HG03066 (cell line): Measurements from ENCODE around the gene INPP4A.

Experiments
- ATAC-seq: cut with Tn5 transposase; IDR thresholded peaks from one replicate; pipeline ENCODE4 v1.9.1; 2021; ENCODE audit warnings: low read depth; ENCODE audit not compliant: unreplicated experiment

Gene INPP4A

DNA sequence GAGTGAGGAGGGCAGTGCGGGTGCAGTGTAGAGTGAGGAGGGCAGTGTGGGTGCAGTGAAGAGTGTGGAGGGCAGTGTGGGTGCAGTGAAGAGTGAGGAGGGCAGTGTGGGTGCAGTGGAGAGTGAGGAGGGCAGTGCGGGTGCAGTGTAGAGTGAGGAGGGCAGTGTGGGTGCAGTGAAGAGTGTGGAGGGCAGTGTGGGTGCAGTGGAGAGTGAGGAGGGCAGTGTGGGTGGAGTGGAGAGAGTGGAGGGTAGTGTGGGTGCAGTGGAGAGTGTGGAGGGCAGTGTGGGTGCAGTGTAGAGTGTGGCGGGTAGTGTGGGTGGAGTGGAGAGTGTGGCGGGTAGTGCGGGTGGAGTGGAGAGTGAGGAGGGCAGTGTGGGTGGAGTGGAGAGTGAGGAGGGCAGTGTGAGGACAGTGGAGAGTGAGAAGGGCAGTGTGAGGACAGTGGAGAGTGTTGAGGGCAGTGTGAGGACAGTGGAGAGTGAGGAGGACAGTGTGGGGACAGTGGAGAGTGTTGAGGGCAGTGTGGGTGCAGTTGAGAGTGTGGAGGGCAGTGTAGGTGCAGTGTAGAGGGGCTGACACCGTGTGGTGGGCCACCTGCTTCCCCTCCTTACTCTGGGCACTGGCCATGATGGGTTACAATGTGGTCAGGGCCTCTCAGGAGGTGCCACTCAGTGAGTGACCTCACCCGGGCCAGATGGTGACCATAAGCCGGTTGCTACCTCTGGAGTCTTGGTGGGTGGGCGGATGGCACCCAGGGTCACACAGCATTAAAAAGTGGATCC, 28.5 kb downstream of the INPP4A start:
- no peak for ATAC-seq

DNA sequence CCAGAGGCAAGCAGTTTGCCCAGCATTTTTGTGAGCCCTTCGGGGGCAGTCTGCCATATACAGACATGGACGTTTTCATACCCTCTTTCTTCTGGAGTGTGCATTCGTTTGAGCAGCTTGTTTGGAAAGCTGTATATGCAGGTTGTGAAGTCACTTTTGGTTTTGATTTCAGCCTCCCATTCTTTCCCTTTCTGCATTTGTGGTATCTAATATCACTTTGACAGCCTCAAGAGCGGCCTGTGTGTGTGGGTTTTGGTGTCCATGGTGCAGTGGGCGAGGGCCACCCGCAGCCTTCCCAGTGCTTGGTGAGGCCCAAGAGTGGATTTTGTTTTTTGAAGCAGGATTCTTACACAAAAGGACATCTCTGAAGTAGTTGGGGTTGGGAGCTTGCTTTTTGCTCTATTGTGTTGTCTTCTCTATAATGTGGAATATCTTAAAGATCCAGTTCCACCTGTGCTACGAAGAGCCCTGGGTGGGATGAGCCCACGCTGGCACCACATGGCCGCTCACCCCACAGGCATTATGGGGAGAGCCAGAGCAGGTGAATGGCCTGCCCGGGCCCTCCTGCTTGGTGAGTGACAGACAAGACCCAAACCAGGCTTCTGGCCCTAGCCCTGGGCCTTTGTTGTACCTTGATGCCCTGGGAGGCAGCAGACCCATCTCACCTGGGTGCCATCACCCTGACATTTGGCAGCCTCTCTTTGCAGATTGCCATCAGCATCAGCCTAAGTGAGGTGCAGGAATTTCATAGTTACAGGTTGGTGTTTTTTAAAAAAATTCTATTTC, 29.5 kb downstream of the INPP4A start:
- ATAC-seq = no peak

DNA sequence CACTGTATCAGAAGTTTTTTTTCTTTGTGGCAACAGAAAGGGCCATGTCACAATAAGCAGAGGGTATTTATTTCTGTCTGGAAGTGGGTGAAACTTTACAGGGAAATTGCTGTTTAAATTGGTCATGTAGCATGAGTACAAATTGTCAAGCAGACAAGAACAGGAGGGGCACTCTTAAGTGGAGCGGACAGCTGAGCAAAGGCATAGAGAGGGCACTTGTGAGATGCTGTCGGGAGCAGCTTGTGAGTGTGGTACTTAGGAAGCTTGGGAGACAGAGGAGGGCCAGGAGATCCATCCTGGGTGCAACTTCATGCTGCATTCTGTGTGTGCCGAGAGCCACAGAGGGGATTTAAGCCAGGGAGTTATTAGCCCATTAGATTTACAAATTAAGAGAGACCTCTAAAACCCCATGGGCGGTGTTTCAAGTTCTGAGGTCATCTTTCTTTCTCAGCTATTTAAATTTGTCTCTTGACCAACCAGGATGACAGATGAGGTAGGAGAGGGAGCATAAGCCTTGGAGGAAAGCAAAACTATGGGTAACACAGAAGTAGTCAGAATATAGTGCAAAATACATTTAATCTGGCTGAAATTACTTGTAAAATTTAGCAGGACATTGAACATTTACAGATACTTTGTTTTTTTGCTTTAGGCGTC, 30.4 kb downstream of the INPP4A start:
- no peak for ATAC-seq

DNA sequence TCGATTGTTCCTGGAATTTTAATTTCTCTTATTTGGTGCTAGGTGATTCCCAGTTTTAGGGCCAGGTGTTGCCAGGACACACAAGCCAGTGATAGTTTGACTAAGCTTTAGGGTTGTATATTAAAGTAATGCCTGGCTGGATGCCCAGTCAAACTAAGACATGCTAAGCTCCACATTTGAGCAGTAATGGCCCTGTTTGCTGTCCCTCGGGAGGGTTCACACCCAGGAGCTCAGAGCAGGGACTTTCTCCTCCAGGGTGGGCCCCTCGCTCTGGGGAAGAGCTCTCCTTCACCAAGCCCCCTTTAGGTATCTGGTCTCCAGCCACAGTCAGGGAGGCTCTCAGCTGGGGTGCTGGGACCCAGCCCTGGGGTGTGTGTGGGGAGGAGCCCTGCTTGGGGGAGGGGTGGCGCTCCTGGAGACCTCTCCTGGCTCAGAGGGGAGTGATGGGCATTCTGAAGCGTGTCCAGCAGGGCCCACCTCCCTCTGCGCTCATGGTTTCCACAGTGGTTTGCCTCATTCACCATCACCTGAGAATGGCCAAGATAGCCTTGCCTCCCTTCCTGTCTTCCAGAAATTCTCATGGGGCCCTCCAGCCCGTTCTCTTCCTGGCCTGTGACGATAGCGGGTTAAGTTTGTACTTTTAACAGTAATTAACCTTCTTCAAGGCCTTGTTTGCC, 31.7 kb downstream of the INPP4A start:
- no peak for ATAC-seq

DNA sequence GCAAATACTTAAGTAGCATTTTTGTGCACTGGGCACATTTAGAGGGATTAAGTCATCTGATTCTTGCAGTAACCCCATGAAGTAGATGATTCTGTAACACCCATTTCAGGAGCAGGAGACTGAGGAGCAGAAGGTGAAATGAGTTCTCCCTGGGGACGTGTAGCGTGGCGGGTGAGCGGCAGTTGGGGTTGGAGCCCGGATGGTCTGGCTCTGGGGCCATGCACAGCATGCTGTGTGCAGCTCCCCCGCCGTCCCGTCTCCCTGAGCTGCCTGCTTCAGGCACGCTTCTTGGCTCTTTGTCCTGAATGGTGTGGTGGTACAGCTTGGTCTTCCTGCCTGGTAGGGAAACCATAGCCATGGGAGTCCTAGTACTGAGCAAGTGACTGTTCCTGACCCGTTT, 32.4 kb downstream of the INPP4A start:
- no peak for ATAC-seq

DNA sequence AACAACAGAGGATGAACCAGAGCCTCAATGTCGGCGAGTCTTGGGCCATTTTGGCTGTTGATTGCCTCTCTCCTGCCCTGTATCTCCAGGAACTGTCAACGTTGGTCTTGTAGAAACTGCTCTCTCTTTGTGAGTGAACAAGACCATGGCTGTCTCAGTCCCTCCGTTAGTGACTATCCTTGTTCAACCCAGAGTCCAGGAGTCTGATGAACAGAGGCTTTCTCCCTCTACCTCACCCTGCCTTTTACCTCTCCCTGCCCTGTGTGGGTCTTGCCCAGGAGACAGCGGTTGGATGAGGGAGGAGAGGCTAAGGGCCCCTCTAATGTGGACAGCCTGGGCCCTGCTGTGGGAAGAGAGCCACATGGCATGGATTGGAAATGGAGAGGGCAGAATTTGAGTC, 32.8 kb downstream of the INPP4A start:
- ATAC-seq = no peak

DNA sequence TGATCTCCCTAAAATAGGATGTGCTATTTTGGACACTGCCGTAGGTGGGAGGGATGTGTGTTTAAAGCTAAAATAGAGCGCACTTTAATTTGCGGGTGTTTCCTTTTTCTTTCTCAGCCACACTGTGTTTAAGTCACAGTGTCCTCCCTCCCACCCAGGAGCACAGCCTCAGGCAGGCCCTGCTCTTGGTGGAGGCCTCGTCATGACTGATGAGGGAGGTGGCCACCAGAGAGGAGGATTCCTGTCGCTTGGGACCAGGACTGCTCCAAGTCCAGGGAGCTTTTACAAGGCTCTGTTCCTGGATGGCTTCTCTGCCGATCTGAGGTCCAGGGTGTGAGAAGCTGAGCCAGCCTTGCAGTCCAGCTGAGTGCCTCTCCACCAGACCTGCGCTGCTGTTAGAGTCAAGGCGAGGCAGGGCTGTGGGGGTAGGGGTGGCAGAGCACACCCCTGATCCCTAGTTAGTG, 33.5 kb downstream of the INPP4A start:
- no peak for ATAC-seq

DNA sequence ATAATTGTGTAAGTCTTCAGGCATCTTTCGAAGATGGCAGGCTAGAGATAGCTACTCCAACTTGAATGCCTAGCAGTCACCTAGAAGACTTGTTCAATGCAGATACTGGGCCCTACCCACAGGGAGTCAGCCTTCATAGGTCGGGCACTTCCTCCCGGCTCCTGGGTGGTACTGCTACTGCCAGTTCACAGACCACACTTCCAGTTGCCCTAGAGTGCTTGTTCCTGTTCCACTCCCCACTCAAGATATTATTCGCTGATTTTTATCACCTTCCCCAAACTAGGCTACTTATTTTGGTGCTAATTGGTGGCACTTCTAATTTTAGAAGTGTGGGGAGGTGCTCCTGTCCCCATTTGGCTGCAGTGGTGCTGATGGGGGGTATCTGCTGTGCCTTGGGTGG, 34.2 kb downstream of the INPP4A start:
- no peak for ATAC-seq

DNA sequence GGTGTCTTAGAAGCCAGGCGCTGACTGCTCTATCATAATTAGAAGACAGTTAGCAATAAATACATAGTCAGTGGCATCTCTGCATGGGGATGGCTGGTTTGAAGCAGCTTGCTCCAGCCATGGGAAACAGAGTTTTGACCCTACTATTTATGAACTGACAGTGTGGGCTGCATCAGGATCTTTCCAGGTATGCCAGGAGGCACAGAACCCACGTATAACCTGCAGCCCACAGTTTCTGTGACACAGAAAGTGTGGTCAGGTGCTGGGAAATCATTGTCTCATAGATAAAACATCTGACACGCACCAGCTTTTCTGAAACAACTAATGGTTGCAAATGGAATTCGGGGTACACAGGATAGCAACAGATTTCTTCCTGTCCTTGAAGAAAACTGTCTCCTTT, 34.7 kb downstream of the INPP4A start:
- no peak for ATAC-seq

DNA sequence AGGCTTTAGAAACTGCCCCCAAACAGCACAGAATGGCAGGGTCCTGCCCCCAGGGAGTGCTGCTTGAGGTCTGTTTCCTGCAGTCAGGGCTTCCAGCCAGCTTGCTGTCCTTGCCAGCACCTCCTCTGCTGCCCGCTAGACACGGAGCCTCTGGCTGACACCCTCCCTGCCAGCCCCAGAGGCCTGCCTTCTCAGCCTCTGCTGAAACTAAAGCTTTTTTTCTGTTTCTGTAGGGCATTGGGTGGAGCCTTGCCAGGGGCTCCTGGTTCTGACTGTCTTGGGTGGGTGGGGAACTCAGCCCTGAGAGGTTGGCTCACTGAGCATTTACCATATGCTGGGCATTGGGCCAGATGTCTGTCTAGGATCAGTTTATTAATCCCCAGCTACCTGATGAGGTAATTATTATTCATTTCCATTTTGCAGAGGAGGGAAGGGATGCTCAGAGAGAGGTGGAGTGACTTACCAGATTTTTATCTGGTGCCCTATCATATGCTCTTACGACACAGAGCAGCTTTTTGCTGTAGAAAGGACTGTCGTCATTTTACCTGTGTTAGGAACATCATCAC, 35.4 kb downstream of the INPP4A start:
- ATAC-seq = peak; percentile 39

DNA sequence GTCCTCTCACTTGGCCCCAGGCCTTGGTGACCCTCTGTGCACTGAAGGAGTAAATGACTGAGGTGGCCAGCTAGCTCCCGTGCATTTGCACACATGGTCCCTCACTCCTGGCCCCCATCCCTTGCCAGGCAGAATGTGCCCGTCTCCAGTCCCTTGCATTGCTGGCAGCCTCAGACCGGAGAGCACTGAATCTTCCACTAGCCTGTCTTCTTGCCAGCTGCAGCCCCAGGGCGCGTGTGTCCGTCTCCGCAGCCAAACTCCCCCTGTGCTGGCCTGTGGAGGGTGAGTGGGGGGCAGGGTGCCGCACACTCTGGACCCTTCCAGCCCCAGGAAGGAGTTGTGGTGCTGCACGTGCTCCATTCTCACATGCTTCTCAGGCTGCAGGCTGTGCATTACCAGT, 35.9 kb downstream of the INPP4A start:
- no peak for ATAC-seq

DNA sequence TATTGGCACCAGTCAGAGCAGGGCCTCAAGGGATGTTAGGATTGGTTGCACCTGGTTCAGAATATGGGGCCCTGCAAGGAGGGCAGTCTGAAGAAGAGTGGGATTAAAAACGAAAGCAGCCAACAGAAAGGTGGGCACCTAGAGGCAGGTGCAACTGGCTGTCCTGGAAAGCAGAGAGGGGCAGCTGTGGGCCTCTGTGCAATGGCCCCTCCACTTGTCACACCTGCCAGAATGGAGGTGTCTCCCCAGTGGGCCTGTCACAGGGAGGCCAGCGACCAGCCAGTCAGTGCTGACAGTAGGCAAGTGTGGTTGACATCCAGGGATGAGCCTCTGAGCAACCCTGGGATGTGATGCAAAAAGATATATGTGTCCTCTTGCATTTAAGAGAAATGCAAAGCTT, 37.7 kb downstream of the INPP4A start:
- ATAC-seq = no peak

DNA sequence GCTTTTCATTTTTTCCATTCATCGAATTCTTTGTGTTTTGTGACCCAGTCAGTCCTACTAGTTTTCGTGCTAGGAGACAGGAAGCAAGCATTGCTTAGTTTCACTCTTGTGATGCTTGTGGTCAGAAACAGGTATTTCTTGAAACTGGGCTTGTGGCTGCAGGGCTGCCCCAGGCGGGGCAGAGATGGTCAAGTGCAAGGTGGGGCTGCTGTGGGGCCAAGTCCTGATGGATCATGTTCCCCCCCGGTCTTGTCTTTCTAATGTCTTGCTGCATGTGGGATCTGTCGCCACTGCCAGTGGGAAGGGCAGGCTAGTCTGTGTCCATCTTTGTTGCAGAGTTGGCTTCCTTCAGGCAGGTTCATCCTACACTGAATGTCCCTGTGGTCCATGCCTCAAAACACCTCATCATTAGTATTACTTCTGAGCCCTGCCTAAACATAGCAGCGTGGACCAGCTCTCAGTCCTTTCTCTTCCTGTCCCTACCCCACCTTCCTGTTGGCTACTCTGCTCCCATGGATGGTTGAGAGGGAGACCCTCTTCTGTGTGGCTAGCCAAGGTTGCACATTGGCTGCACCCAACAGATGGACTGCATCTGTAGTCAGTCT, 38.7 kb downstream of the INPP4A start:
- ATAC-seq = peak; percentile 59

DNA sequence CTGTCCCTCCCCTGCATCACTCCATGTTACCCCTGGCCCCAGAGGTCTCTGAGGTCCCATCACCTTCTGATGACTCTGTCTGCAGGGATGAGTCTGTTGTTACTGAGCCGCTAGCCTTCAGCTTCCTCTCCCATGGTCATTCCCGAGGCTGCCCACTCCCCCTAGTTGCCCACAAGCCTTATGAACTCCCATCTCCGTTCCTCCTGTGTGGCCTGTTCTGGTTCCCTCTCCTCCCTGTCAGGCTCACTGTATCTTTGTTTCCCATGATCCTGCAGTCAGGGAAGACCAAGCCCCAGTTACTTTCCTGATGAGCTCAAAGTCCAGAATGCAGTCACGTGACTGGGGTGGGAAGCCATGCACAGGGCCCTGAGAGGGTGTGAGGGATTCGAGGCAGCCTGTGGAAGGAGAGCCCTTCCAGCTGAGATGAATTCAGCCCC, 39.5 kb downstream of the INPP4A start:
- no peak for ATAC-seq

DNA sequence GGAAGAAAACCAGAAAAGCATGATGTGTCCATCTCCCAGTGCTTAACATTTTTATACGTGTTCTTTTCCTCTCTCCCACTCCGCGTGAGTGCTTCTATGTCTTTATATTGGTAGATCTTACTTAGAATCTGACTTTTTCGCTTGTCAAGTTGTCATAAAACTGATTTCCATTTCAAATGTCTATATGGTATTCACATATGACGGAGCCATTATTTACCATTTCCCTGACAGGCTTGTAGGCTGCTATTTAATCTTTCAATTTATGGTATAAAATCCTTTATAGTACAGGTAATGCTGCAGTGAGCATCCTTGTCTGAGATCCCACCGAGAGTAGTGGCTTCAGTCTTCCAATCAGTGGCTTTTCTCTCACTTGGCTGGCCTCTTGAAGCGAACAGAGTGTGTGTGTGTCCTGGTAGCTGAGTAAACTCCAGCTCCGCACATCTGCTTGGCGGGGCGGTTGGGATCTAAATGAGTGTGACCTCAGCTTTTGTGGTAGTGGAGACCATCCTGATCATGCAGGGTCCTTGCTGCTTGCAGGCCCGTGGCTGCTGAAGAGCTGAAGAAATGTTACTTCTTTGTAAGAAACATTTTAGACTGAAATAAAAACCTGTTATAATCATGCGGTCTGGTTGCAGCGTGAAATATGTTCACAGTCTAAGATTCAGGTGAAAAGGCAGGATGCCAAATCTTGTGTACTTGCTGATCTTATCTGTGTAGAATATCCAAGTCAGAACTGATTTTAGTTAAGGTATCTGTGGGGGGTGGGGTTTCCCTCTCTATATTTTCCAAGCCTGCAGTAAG, 40.2 kb downstream of the INPP4A start:
- no peak for ATAC-seq

DNA sequence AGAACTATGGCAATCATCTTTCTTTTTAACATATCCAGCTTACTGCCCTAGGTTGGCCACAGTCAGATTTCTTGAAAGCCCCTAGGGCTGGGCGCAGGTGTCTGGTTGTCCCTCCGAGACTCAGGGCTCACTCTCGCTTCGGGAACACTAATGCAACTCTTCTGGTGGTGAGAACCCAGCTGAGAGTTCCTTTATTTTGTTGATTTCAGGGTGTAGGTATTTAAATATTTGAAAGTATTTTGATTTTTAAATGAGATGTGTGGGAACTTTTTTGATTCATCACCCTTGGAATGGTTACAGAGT, 40.7 kb downstream of the INPP4A start:
- no peak for ATAC-seq

DNA sequence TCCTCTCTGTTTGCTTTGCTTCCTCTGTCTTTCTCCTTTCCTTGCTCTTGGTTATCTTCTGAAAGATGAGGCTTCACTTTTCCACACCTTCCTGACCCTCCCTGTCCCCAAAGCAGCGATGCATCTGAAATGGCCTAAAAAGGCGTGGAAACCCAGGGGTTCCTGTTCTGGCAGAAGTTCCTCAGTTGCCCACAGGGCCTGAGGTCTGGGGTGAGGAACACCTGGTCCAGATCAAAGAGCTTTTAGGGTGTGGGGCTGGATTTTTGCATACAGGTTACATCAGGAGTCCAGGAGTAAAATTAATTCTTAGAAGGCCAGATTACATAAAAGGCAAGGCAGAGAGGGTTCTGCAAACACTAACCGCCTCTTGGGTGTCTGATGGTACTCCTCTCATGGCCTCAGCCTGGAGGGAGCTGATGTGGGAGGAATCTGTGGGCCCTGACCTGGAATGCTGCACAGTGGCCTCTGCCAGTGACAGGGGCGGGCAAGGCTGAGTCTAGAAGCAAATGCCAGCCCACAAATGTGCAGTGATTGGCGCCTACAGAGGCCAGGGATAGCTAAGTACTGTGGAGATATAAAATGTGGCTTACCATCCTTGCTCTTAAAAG, 41.8 kb downstream of the INPP4A start:
- ATAC-seq = no peak

DNA sequence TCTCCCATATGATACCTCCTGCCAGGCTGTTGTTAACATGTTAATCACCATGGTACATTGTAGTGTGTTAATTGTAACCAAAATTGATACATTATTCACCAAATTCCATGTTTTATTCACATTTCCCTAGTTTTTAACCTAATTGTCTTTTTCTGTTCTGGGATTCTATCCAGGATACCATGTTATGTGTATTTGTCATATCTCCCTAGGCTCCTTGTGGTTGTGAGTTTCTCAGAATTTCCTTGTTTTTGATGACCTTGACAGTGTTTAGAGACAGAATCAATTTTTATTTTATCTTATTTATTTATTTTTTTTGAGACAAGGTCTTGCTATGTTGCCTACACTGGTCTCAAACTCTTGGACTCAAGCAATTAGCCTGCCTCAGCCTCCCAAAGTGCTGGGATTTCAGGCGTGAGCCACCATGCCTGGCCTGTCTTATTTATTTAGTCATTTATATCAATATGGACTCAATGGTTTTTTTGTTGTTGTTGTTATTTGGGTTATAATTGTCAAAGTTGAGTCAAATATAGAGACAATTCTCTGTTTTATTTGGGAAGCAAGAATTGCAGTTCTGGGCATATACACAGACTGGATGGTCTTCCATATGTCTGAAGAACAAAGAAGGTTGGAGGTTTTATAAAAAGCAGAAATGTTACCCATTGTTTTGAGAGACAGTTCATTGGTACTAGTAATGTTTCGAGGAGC, 42.6 kb downstream of the INPP4A start:
- ATAC-seq = peak; percentile 0

DNA sequence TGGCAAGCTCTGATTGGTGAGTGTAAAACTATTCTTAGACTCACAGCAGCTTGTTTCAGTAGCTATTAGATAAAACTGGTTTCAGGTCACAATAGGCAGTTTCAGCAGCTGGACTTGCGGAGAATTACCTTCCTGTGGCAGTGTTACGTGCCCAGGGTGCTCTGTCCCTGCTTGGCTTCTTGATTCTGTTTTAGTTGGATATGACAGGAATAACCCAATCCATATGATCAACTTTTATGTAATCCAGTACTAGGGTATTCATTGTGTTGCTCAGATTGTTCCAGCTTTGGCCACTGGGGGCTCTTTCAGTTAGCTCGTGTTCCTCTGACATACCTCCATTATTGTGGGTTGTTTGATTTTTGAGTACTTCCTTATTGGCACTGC, 43.1 kb downstream of the INPP4A start:
- ATAC-seq = peak; percentile 55
